Measurements from ENCODE around the gene TBX19. TPM values are rescaled to one million over a fixed set of nuclear protein-coding genes. Genes with fewer than 3 reads are reported as not detected.

TBX19 gene
- total and polyA plus RNA-seq, 2 of the 4 experiments (the other 2 are of a cell fraction): 0.18 to 0.89 TPM

GRCh38 chr1:168340781-168341482 is 60.3 kb downstream of the TBX19 start:
- no peak overlapping the region for H3K23ac ChIP-seq (ENCODE audit: low read depth, low read length)
- no peak overlapping the region for H3K4me3 ChIP-seq (ENCODE audit: insufficient read depth, low read depth, low read length)
- H2BK120ac ChIP-seq (ENCODE audit: low read depth, low read length): no peak overlapping the region
- no peak overlapping the region for H3K18ac ChIP-seq (ENCODE audit: low read depth, low read length)
- dilution Hi-C loops (cut with HindIII; ENCODE audit: low sequenced_read_pairs, unreplicated experiment): no loop called here
- H4K91ac ChIP-seq (ENCODE audit: insufficient read depth, low read depth, low read length): no peak overlapping the region
- ChIA-PET POLR2A (ENCODE audit: unreplicated experiment) (no interaction called here), CTCF (no interaction called here)
- no peak overlapping the region for H2AFZ ChIP-seq (replicated peaks; ENCODE audit: low read length, poor library complexity)
- TF ChIP-seq BHLHE40 (IDR thresholded peaks at IDR 0.05; ENCODE audit: low read depth, low read length) (no peak), ELK1 (IDR thresholded peaks at IDR 0.05; ENCODE audit: borderline replicate concordance, low read depth, low read length) (no peak), MXI1 (IDR thresholded peaks at IDR 0.05; ENCODE audit: borderline replicate concordance, low read depth, low read length) (no peak), MAZ (IDR thresholded peaks at IDR 0.05; ENCODE audit: borderline replicate concordance, low read depth, low read length) (no peak)
- TF ChIP-seq, protein P1, sequence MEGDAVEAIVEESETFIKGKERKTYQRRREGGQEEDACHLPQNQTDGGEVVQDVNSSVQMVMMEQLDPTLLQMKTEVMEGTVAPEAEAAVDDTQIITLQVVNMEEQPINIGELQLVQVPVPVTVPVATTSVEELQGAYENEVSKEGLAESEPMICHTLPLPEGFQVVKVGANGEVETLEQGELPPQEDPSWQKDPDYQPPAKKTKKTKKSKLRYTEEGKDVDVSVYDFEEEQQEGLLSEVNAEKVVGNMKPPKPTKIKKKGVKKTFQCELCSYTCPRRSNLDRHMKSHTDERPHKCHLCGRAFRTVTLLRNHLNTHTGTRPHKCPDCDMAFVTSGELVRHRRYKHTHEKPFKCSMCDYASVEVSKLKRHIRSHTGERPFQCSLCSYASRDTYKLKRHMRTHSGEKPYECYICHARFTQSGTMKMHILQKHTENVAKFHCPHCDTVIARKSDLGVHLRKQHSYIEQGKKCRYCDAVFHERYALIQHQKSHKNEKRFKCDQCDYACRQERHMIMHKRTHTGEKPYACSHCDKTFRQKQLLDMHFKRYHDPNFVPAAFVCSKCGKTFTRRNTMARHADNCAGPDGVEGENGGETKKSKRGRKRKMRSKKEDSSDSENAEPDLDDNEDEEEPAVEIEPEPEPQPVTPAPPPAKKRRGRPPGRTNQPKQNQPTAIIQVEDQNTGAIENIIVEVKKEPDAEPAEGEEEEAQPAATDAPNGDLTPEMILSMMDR (conservative IDR thresholded peaks at IDR 0.05; ENCODE audit: low read depth, low read length): no peak
- TF ChIP-seq, protein P2, sequence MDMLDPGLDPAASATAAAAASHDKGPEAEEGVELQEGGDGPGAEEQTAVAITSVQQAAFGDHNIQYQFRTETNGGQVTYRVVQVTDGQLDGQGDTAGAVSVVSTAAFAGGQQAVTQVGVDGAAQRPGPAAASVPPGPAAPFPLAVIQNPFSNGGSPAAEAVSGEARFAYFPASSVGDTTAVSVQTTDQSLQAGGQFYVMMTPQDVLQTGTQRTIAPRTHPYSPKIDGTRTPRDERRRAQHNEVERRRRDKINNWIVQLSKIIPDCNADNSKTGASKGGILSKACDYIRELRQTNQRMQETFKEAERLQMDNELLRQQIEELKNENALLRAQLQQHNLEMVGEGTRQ (IDR thresholded peaks at IDR 0.05; ENCODE audit: low read depth, low read length): no peak
- no peaks in the 10 kb centered on the region for H3K36me3 ChIP-seq (ENCODE audit: control insufficient read depth, insufficient read depth, low read length)
- H2BK5ac ChIP-seq (ENCODE audit: low read depth, low read length, poor library complexity, severe bottlenecking): no peak overlapping the region
- no peak overlapping the region for H3K4ac ChIP-seq (ENCODE audit: low read depth, low read length)
- H2AK9ac ChIP-seq (replicated peaks; ENCODE audit: low read depth, low read length, poor library complexity): no peak overlapping the region
- H3K56ac ChIP-seq (ENCODE audit: extremely low read depth, insufficient read depth, low read length): no peak overlapping the region
- BruUV-seq (replicated peaks): no TSS peak
- no peak overlapping the region for H3K14ac ChIP-seq (replicated peaks; ENCODE audit: low read depth, low read length)
- no peaks in the 10 kb centered on the region for H3K9me3 ChIP-seq (ENCODE audit: control insufficient read depth, insufficient read depth, low read length)
- WGBS, 2 experiments (ENCODE audit: extremely low coverage in 2 of 2, insufficient read length in 1 of 2): no CpG with 5 or more reads among the region's 3 CpGs
- no peak overlapping the region for H3K27ac ChIP-seq (ENCODE audit: insufficient read depth, low read length)
- intact Hi-C loops (cut with micrococcal nuclease): no loop called here
- no peak overlapping the region for H3K9ac ChIP-seq (ENCODE audit: low read depth, low read length)
- no peaks in the 10 kb centered on the region for H3K79me1 ChIP-seq (ENCODE audit: low read depth in 1 of 2, low read length in 2 of 2)
- H3K9me1 ChIP-seq (ENCODE audit: insufficient read depth, low read length): no peaks in the 10 kb centered on the region
- DNase-seq: no peak
- H2BK20ac ChIP-seq (ENCODE audit: low read depth, low read length): no peak overlapping the region
- in situ Hi-C loops (cut with MboI; ENCODE audit: low sequenced_read_pairs): loop anchor here (25.0 kb wide), 1 partner anchor 1021 kb away; the partner anchor contains the start of genes BLZF1 and NME7
- no peak overlapping the region for H4K5ac ChIP-seq (ENCODE audit: low read depth, low read length)
- H3K4me2 ChIP-seq (ENCODE audit: low read depth, low read length): no peak overlapping the region
- no peaks in the 10 kb centered on the region for H3K4me1 ChIP-seq (ENCODE audit: control insufficient read depth, insufficient read depth, low read length)
- ATAC-seq (ENCODE audit: low read depth): no peak
- peaks cover 4% of the 10 kb centered on the region for H3K27me3 ChIP-seq (ENCODE audit: control insufficient read depth, insufficient read depth, low read length)
- no peak overlapping the region for H2BK15ac ChIP-seq (ENCODE audit: low read depth, low read length)
- no peak overlapping the region for H4K8ac ChIP-seq (ENCODE audit: low read depth in 2 of 2, low read length in 2 of 2)
- H2AK5ac ChIP-seq (ENCODE audit: low read depth, low read length): no peak overlapping the region
- no peaks in the 10 kb centered on the region for H4K20me1 ChIP-seq (ENCODE audit: insufficient read depth, low read length)
